GM12875 (cell line): Measurements from ENCODE around the gene PODNL1.

Experiments
- H3K4me3 ChIP-seq: one replicate; pipeline ENCODE4 v1.5.1; 2011; ENCODE audit warnings: low read depth, low read length, control low read depth
- CTCF ChIP-seq: IDR thresholded peaks from 2 replicates; pipeline ENCODE4 v1.5.1; 2011; ENCODE audit warnings: low read depth, mild to moderate bottlenecking, control low read depth, inconsistent platforms, low read length, moderate library complexity, borderline replicate concordance; ENCODE audit not compliant: insufficient read depth

PODNL1 gene

DNA sequence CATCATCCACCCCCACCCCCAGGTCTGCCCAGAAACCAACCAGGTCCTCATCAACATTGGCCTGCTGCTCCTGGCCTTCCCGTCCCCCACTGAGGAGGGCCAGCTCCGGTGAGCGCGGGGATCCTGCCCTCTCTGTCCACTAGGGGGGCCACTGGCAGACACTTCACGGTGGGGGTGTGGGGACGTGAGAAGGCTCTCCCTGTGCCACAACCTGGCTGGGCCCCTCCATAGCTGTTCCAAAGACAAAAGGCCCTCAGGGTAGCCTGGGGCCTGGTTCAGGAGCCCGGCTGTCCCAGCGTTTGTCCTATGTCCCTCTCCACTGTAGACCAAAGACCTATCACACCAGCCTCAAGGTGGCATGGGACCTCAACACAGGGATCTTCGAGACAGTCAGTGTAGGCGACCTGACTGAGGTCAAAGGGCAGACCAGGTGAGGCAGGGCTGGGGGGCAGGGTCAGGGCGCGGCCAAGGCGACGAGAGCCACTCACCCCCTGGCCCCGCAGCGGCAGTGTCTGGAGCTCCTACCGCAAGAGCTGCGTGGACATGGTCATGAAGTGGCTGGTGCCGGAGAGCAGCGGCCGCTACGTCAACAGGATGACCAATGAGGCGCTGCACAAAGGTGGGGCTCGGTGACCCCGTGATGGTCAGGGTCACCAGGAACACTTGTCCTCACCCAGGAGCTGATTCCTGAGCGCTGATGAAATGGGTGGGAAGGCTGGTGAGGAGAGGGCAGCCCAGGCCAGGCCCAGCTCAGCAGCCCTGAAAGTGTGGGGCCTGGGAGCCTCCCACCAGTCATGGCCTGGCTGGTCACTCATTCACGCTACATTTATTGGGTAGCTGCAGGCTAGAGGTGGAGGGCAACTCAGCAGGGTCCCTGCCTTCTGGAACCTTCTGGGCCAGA lies 22.0 kb upstream of the PODNL1 start:
- peak; percentile 43; the same call in 1 of the 2 replicates for TF ChIP-seq CTCF

DNA sequence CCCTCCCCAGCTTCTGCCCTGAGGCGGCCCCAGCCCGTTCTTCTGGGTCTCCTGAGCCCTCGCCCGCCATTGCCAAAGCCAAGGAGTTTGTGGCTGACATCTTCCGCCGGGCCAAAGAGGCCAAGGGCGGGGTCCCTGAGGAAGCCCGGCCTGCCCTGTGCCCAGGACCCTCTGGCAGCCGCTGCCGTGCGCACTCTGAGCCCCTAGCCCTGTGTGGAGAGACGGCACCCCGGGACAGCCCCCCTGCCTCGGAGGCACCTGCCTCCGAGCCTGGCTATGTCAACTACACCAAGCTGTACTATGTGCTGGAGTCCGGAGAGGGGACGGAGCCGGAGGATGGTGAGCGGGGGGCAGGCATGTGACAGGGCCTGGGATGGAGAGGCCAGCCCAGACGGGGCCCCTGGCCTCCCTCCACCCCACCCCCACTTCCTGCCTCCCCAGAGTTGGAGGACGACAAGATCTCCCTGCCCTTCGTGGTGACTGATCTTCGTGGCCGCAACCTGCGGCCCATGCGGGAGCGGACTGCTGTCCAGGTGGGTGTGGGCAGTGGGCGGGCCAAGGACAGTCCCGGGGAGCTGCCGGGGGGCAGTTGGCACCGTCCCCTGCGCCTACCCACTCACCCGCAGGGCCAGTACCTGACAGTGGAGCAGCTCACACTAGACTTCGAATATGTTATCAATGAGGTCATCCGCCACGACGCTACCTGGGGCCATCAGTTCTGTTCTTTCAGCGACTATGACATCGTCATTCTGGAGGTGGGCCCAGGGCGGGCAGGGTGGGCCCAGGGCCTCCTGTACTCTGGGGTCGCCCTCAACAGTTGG lies 21.1 kb upstream of the PODNL1 start:
- no peak for TF ChIP-seq CTCF
- no peak overlapping the region for H3K4me3 ChIP-seq

More for the DNA sequence above, 22.0 kb upstream of the PODNL1 start:
- H3K4me3 ChIP-seq = no peak overlapping the region

DNA sequence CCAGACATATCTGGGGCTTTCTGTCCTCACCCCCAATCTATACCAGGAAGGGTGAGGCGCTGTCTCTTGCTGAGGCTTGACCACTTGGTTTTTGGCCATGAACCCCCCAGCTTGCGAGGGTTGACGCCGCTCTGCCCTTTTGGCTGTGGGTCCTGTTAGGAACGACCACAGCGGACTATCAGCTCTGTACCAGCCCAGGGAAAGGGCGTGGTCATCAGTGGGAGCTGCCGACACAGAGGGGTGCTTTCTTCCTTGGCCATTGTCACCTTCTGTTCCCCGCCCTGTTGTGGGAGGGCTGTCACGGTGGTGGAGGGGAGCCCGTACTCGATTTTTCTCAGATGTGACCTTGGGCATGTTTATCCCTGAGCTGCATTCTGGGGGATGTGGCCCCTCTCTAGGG lies 19.8 kb upstream of the PODNL1 start:
- no peak for TF ChIP-seq CTCF
- no peak overlapping the region for H3K4me3 ChIP-seq

DNA sequence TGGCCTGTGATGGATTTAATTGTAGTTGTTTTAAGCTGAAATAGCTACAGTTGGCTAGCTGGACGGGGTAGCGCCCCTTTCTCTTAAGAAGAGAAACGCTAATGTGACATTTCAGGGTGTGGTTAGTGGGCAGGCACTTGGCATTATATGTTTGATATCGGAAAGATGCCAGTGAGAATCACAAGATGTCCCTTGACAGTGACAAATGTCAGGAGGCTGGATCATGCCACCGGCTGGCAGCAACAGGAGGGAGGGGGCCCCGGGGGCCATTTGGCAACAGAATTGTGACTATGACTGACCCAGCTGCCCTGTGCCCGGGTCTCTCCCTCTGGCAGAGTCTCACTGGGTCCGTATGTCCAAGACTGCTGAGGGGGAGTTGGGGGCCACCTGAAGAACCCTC lies 18.8 kb upstream of the PODNL1 start:
- no peak overlapping the region for H3K4me3 ChIP-seq
- no peak for TF ChIP-seq CTCF

DNA sequence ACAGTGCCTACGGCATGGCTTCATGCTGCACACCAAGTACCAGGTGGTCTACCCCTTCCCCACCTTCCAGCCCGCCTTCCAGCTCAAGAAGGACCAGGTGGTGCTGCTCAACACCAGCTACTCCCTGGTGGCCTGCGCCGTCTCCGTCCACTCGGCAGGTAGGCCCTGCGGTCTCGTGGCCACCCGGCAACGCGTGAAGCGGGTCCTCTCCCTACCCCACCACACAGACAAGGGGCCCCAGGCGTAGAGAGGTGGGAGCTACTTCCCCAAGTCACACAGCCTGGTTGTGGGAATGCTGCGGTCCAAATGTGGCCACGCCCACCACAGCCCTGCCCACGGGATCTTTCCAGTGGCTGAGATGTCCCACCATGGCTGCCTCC lies 18.1 kb upstream of the PODNL1 start:
- H3K4me3 ChIP-seq = no peak overlapping the region
- TF ChIP-seq CTCF = no peak

- H3K4me3 ChIP-seq = no peak overlapping the region
- TF ChIP-seq CTCF = no peak
Observed at GRCh38 chr19:13955662-13956364, 17.6 kb upstream of the PODNL1 start.
